Measurements from ENCODE around the gene COL4A1. TPM values are rescaled to one million over a fixed set of nuclear protein-coding genes. Genes with fewer than 3 reads are reported as not detected.
"Not testable (repeated sequence)": the region's sequence is repeated elsewhere in the genome, so short reads cannot be mapped to it uniquely, and the experiment has no call there.

The COL4A1 gene
- total and polyA plus RNA-seq, 4 donors: 162 to 377 (median 214) TPM

- Histone ChIP-seq H3K4me3 (ENCODE audit: low read depth, low read length) (no peak overlapping the region), H3K4me1 (ENCODE audit: control insufficient read depth, insufficient read depth, low read length) (peaks cover 45% of the 10 kb centered on the region), H3K27me3 (ENCODE audit: control insufficient read depth, insufficient read depth, low read length) (peaks cover 4% of the 10 kb centered on the region), H3K27ac (ENCODE audit: low read depth, low read length) (peak overlapping the region; percentile 86), H3K36me3 (ENCODE audit: control insufficient read depth, insufficient read depth, low read length) (no peaks in the 10 kb centered on the region), H3K9me3 (ENCODE audit: control insufficient read depth, insufficient read depth, low read length) (peaks cover 2% of the 10 kb centered on the region)
- DNase-seq (ENCODE audit: low read depth in 4 of 6, low spot score in 6 of 6): peak in 4 of 6 donors; percentile 44 to 86 (median 70)
- WGBS (ENCODE audit: insufficient coverage): 33% methylated on average over 13 of the region's 19 CpGs
Observed at GRCh38 chr13:110123041-110123809, 183.7 kb downstream of the COL4A1 start.

- WGBS (ENCODE audit: insufficient coverage): 71% methylated on average over 5 of the region's 6 CpGs
- no peaks in the 10 kb centered on the region for H3K36me3 ChIP-seq (ENCODE audit: control insufficient read depth, insufficient read depth, low read length)
- H3K27me3 ChIP-seq (ENCODE audit: control insufficient read depth, insufficient read depth, low read length): peaks cover 5% of the 10 kb centered on the region
- H3K4me3 ChIP-seq (ENCODE audit: low read depth, low read length): no peak overlapping the region
- DNase-seq (ENCODE audit: low read depth in 4 of 6, low spot score in 6 of 6): no peak
- H3K4me1 ChIP-seq (ENCODE audit: control insufficient read depth, insufficient read depth, low read length): peaks cover 35% of the 10 kb centered on the region
- no peak overlapping the region for H3K27ac ChIP-seq (ENCODE audit: low read depth, low read length)
- no peaks in the 10 kb centered on the region for H3K9me3 ChIP-seq (ENCODE audit: control insufficient read depth, insufficient read depth, low read length)
Observed at GRCh38 chr13:110121422-110122083, 185.4 kb downstream of the COL4A1 start.

GRCh38 chr13:110119935-110120905 is 186.7 kb downstream of the COL4A1 start:
- 91% methylated on average over 16 of the region's 18 CpGs for WGBS (ENCODE audit: insufficient coverage)
- H3K27me3 ChIP-seq (ENCODE audit: control insufficient read depth, insufficient read depth, low read length): peaks cover 7% of the 10 kb centered on the region
- no peak for DNase-seq (ENCODE audit: low read depth in 4 of 6, low spot score in 6 of 6)
- no peaks in the 10 kb centered on the region for H3K36me3 ChIP-seq (ENCODE audit: control insufficient read depth, insufficient read depth, low read length)
- H3K4me3 ChIP-seq (ENCODE audit: low read depth, low read length): no peak overlapping the region
- no peaks in the 10 kb centered on the region for H3K9me3 ChIP-seq (ENCODE audit: control insufficient read depth, insufficient read depth, low read length)
- no peak overlapping the region for H3K27ac ChIP-seq (ENCODE audit: low read depth, low read length)
- H3K4me1 ChIP-seq (ENCODE audit: control insufficient read depth, insufficient read depth, low read length): peaks cover 25% of the 10 kb centered on the region

- peaks cover 3% of the 10 kb centered on the region for H3K27me3 ChIP-seq (ENCODE audit: control insufficient read depth, insufficient read depth, low read length)
- H3K27ac ChIP-seq (ENCODE audit: low read depth, low read length): no peak overlapping the region
- H3K4me1 ChIP-seq (ENCODE audit: control insufficient read depth, insufficient read depth, low read length): peaks cover 12% of the 10 kb centered on the region
- no peaks in the 10 kb centered on the region for H3K9me3 ChIP-seq (ENCODE audit: control insufficient read depth, insufficient read depth, low read length)
- no peak overlapping the region for H3K4me3 ChIP-seq (ENCODE audit: low read depth, low read length)
- WGBS (ENCODE audit: insufficient coverage): 89% methylated on average over 9 of the region's 11 CpGs
- no peaks in the 10 kb centered on the region for H3K36me3 ChIP-seq (ENCODE audit: control insufficient read depth, insufficient read depth, low read length)
- no peak for DNase-seq (ENCODE audit: low read depth in 4 of 6, low spot score in 6 of 6)
Observed at GRCh38 chr13:110118106-110118505, 188.9 kb downstream of the COL4A1 start.

GRCh38 chr13:110116072-110116487 is 190.9 kb downstream of the COL4A1 start:
- H3K4me3 ChIP-seq (ENCODE audit: low read depth, low read length): no peak overlapping the region
- H3K27me3 ChIP-seq (ENCODE audit: control insufficient read depth, insufficient read depth, low read length): peaks cover 3% of the 10 kb centered on the region
- peak in 1 of 6 donors; percentile 57 for DNase-seq (ENCODE audit: low read depth in 4 of 6, low spot score in 6 of 6)
- H3K27ac ChIP-seq (ENCODE audit: low read depth, low read length): no peak overlapping the region
- H3K36me3 ChIP-seq (ENCODE audit: control insufficient read depth, insufficient read depth, low read length): no peaks in the 10 kb centered on the region
- H3K4me1 ChIP-seq (ENCODE audit: control insufficient read depth, insufficient read depth, low read length): peaks cover 10% of the 10 kb centered on the region
- WGBS (ENCODE audit: insufficient coverage): 16% methylated on average over 21 of the region's 23 CpGs
- H3K9me3 ChIP-seq (ENCODE audit: control insufficient read depth, insufficient read depth, low read length): no peaks in the 10 kb centered on the region

- Histone ChIP-seq H3K27me3 (ENCODE audit: control insufficient read depth, insufficient read depth, low read length) (peaks cover 3% of the 10 kb centered on the region), H3K9me3 (ENCODE audit: control insufficient read depth, insufficient read depth, low read length) (no peaks in the 10 kb centered on the region), H3K27ac (ENCODE audit: low read depth, low read length) (no peak overlapping the region), H3K36me3 (ENCODE audit: control insufficient read depth, insufficient read depth, low read length) (no peaks in the 10 kb centered on the region), H3K4me3 (ENCODE audit: low read depth, low read length) (no peak overlapping the region), H3K4me1 (ENCODE audit: control insufficient read depth, insufficient read depth, low read length) (peaks cover 10% of the 10 kb centered on the region)
- WGBS (ENCODE audit: insufficient coverage): 62% methylated on average over 1 of the region's 5 CpGs
- DNase-seq (ENCODE audit: low read depth in 4 of 6, low spot score in 6 of 6): no peak
Observed at GRCh38 chr13:110115591-110115990, 191.4 kb downstream of the COL4A1 start.

- Histone ChIP-seq H3K36me3 (ENCODE audit: control insufficient read depth, insufficient read depth, low read length) (no peaks in the 10 kb centered on the region), H3K4me3 (ENCODE audit: low read depth, low read length) (no peak overlapping the region), H3K27me3 (ENCODE audit: control insufficient read depth, insufficient read depth, low read length) (peaks cover 3% of the 10 kb centered on the region), H3K4me1 (ENCODE audit: control insufficient read depth, insufficient read depth, low read length) (peaks cover 14% of the 10 kb centered on the region), H3K27ac (ENCODE audit: low read depth, low read length) (no peak overlapping the region), H3K9me3 (ENCODE audit: control insufficient read depth, insufficient read depth, low read length) (no peaks in the 10 kb centered on the region)
- no CpG with 5 or more reads among the region's 2 CpGs for WGBS (ENCODE audit: insufficient coverage)
- no peak for DNase-seq (ENCODE audit: low read depth in 4 of 6, low spot score in 6 of 6)
Observed at GRCh38 chr13:110114316-110114715, 192.6 kb downstream of the COL4A1 start.

- Histone ChIP-seq H3K4me1 (ENCODE audit: control insufficient read depth, insufficient read depth, low read length) (peaks cover 21% of the 10 kb centered on the region), H3K4me3 (ENCODE audit: low read depth, low read length) (no peak overlapping the region), H3K27me3 (ENCODE audit: control insufficient read depth, insufficient read depth, low read length) (peaks cover 3% of the 10 kb centered on the region), H3K27ac (ENCODE audit: low read depth, low read length) (no peak overlapping the region), H3K9me3 (ENCODE audit: control insufficient read depth, insufficient read depth, low read length) (no peaks in the 10 kb centered on the region), H3K36me3 (ENCODE audit: control insufficient read depth, insufficient read depth, low read length) (no peaks in the 10 kb centered on the region)
- WGBS (ENCODE audit: insufficient coverage): 75% methylated on average over 1 of the region's 2 CpGs
- DNase-seq (ENCODE audit: low read depth in 4 of 6, low spot score in 6 of 6): no peak
Observed at GRCh38 chr13:110113284-110113764, 193.6 kb downstream of the COL4A1 start.

- not testable (repeated sequence) for H3K9me3 ChIP-seq (ENCODE audit: control insufficient read depth, insufficient read depth, low read length); H3K27ac ChIP-seq (ENCODE audit: low read depth, low read length); DNase-seq (ENCODE audit: low read depth in 4 of 6, low spot score in 6 of 6); H3K4me3 ChIP-seq (ENCODE audit: low read depth, low read length); H3K36me3 ChIP-seq (ENCODE audit: control insufficient read depth, insufficient read depth, low read length); H3K27me3 ChIP-seq (ENCODE audit: control insufficient read depth, insufficient read depth, low read length)
- peaks cover 21% of the 10 kb centered on the region for H3K4me1 ChIP-seq (ENCODE audit: control insufficient read depth, insufficient read depth, low read length)
- no CpG with 5 or more reads among the region's 6 CpGs for WGBS (ENCODE audit: insufficient coverage)
Observed at GRCh38 chr13:110112379-110112778, 194.6 kb downstream of the COL4A1 start.
